ENCODE measurements around the gene KRTAP4-1.
"Not testable (repeated sequence)": the region's sequence is repeated elsewhere in the genome, so short reads cannot be mapped to it uniquely, and the experiment has no call there.

KRTAP4-1 gene

DNA sequence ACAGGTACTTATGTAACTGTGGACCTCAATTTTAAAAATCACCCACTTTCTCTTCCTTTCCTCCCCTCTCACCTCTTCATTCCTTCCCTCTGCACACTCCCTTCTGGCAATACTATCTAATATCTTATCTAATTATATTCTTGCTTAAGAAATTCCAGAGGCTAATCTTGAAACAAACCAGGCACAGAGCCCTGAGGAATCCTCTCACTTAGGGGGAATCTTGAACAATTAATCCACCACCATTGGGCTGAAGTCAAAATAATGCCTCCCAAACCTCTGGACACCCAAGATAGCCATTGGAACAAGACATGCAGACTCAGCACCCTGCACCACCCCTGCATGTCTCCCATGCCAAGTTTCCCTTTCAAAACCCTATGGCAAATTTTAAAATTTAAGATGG, 43.4 kb downstream of the KRTAP4-1 start:
- ATAC-seq (ENCODE audit: insufficient read depth, low read depth): no peak
- no peaks in the 10 kb centered on the region for H3K27me3 ChIP-seq (ENCODE audit: insufficient read depth, low read length, poor library complexity)

DNA sequence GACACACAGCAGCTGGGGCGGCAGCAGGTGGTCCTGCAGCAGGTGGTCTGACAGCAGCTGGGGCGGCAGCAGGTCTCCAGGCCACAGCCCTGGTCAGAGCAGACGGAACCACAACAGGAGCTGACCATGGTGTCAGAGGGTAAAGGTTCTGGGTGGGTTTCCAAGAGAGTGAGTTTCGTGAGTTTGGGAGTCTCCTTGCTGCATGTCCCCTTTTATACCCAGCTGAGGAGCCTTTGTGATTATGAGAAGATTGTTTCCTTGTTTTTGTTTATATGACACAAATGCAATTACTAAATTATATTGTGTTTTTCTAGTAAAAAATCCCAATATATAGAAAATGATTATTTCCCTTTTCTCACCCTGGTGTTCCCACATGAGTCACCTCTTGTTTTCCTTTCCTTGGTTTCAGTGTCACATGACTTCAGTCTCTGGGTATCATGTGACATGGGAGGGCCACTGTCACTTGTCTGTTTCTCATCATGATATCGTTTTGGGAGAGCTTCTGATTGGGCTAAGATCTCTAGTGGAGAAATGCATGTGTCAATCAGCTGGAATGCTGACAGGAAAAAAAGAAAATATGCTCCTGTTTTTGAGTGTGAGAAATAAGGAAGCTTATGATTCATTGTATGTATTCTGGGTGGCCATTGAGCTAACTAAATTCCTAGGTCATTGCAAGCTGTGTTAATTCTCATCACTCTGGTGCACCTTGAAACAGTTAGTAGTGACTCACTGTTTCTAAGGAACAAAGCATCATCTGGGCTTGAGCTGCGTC, 44.2 kb downstream of the KRTAP4-1 start, which contains the start of gene KRTAP4-6:
TSS of gene KRTAP4-6 (minus strand) at position 185 of the 772 bp plus-strand sequence. CDS start at position 128, 57 bp downstream.
- Histone ChIP-seq H3K9ac (ENCODE audit: low read depth, low read length) (no peak within 1 kb of the TSS), H3K4me3 (ENCODE audit: low read depth in 1 of 2, low read length in 2 of 2) (no peak within 1 kb of the TSS), H3K27ac (ENCODE audit: low read length) (no peak within 1 kb of the TSS), H2AFZ (ENCODE audit: low read depth, low read length) (no peak within 1 kb of the TSS), H3K36me3 (ENCODE audit: insufficient read depth, low read length) (no peaks in the 10 kb centered on the region), H3K4me1 (ENCODE audit: insufficient read depth, low read length) (no peaks in the 10 kb centered on the region), H4K20me1 (ENCODE audit: insufficient read depth, low read length) (no peaks in the 10 kb centered on the region), H3K9me3 (ENCODE audit: insufficient read depth, low read length, severe bottlenecking) (peaks cover 18% of the 10 kb centered on the region), H3K4me2 (ENCODE audit: insufficient read depth, low read length) (no peak within 1 kb of the TSS), H3K27me3 (ENCODE audit: insufficient read depth, low read length, poor library complexity) (no peaks in the 10 kb centered on the region), H3K79me2 (ENCODE audit: insufficient read depth, low read length) (no peaks in the 10 kb centered on the region)
- ATAC-seq (ENCODE audit: insufficient read depth, low read depth) (no peak), DNase-seq (no peak)
- TF ChIP-seq EZH2 (IDR thresholded peaks at IDR 0.05; ENCODE audit: borderline replicate concordance, low read depth, low read length, severe bottlenecking): no peak
- TF ChIP-seq, protein P1, sequence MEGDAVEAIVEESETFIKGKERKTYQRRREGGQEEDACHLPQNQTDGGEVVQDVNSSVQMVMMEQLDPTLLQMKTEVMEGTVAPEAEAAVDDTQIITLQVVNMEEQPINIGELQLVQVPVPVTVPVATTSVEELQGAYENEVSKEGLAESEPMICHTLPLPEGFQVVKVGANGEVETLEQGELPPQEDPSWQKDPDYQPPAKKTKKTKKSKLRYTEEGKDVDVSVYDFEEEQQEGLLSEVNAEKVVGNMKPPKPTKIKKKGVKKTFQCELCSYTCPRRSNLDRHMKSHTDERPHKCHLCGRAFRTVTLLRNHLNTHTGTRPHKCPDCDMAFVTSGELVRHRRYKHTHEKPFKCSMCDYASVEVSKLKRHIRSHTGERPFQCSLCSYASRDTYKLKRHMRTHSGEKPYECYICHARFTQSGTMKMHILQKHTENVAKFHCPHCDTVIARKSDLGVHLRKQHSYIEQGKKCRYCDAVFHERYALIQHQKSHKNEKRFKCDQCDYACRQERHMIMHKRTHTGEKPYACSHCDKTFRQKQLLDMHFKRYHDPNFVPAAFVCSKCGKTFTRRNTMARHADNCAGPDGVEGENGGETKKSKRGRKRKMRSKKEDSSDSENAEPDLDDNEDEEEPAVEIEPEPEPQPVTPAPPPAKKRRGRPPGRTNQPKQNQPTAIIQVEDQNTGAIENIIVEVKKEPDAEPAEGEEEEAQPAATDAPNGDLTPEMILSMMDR (IDR thresholded peaks at IDR 0.05; ENCODE audit: borderline replicate concordance, extremely low read depth, low read length, poor library complexity, severe bottlenecking): no peak

More for the DNA sequence above, 43.4 kb downstream of the KRTAP4-1 start:
- peaks cover 18% of the 10 kb centered on the region for H3K9me3 ChIP-seq (ENCODE audit: insufficient read depth, low read length, severe bottlenecking)
- H3K4me1 ChIP-seq (ENCODE audit: insufficient read depth, low read length): no peaks in the 10 kb centered on the region
- H3K4me2 ChIP-seq (ENCODE audit: insufficient read depth, low read length): no peak overlapping the region
- H3K27ac ChIP-seq (ENCODE audit: low read length): no peak overlapping the region
- TF ChIP-seq EZH2 (IDR thresholded peaks at IDR 0.05; ENCODE audit: borderline replicate concordance, low read depth, low read length, severe bottlenecking): no peak
- TF ChIP-seq, protein P1 (IDR thresholded peaks at IDR 0.05; ENCODE audit: borderline replicate concordance, extremely low read depth, low read length, poor library complexity, severe bottlenecking): no peak
- no peak overlapping the region for H2AFZ ChIP-seq (ENCODE audit: low read depth, low read length)
- no peak overlapping the region for H3K4me3 ChIP-seq (ENCODE audit: low read depth in 1 of 2, low read length in 2 of 2)
- H3K9ac ChIP-seq (ENCODE audit: low read depth, low read length): no peak overlapping the region
- no peaks in the 10 kb centered on the region for H4K20me1 ChIP-seq (ENCODE audit: insufficient read depth, low read length)
- no peaks in the 10 kb centered on the region for H3K36me3 ChIP-seq (ENCODE audit: insufficient read depth, low read length)
- H3K79me2 ChIP-seq (ENCODE audit: insufficient read depth, low read length): no peaks in the 10 kb centered on the region
- no peak for DNase-seq

DNA sequence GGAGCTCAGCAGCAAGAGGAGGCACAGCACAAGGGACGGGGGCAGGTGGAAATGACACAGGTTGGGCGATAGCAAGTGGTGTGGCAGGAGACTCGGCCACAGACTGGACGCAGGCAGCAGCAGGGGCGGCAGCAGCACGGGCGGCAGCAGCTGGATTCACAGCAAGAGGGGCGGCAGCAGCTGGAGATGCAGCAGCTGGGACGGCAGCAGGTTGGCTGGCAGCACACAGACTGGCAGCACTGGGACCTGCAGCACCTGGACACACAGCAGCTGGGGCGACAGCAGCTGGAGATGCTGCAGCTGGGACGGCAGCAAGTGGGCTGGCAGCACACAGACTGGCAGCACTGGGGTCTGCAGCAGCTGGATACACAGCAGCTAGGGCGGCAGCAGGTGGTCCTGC, 44.8 kb downstream of the KRTAP4-1 start:
- not testable (repeated sequence) for H3K9ac ChIP-seq (ENCODE audit: low read depth, low read length)

More for the DNA sequence above, 44.8 kb downstream of the KRTAP4-1 start:
- H3K4me1 ChIP-seq (ENCODE audit: insufficient read depth, low read length); H3K36me3 ChIP-seq (ENCODE audit: insufficient read depth, low read length); H2AFZ ChIP-seq (ENCODE audit: low read depth, low read length); DNase-seq; ATAC-seq (ENCODE audit: insufficient read depth, low read depth); H4K20me1 ChIP-seq (ENCODE audit: insufficient read depth, low read length); H3K79me2 ChIP-seq (ENCODE audit: insufficient read depth, low read length); H3K27ac ChIP-seq (ENCODE audit: low read length); H3K4me2 ChIP-seq (ENCODE audit: insufficient read depth, low read length); H3K27me3 ChIP-seq (ENCODE audit: insufficient read depth, low read length, poor library complexity); H3K4me3 ChIP-seq (ENCODE audit: low read depth in 1 of 2, low read length in 2 of 2): not testable (repeated sequence)
- H3K9me3 ChIP-seq (ENCODE audit: insufficient read depth, low read length, severe bottlenecking): peaks cover 18% of the 10 kb centered on the region
